Vagina (tissue), 2 donors: ENCODE data around the gene NKAIN2.

Source experiments
- POLR2A ChIP-seq, 2 donors: fragments of 450-650 bp; IDR thresholded peaks; one replicate each; pipeline ENCODE4 v1.6.1; 2017; ENCODE audit warnings: antibody characterized with exemption in 2 of 2, mild to moderate bottlenecking in 2 of 2, moderate library complexity in 2 of 2
- TF ChIP-seq, protein P1 (sequence below), 3 experiments: fragments of 450-650 bp in 2 of 3; fragments of 200-600 bp in 1 of 3; sonication (generic) in 1 of 3; IDR thresholded peaks; one replicate each; pipeline ENCODE4 v1.5.1; 2017 to 2019; ENCODE audit warnings: antibody characterized with exemption in 3 of 3, mild to moderate bottlenecking in 2 of 3, moderate library complexity in 2 of 3

DNA sequence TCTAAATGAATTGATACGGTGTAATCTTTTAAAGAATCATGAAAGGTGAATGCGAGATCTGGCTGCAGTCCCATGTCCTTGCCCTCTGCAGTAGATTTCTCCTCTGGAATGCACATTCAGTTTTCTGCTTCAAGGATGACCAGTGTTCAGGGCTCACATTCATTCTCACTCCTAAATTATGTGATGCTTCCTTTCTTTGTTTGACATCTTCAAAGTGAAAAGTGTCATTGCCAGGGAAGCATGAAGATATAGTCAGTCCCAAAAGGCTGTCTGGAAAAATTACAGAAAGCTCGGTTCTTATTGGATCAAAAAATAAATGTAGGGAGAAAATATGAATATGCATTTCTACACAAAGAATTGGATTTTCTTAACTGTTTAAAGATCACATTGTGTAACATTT is 395.6 kb downstream of the NKAIN2 start:
- TF ChIP-seq POLR2A (IDR thresholded peaks at IDR 0.05) = no peak
- TF ChIP-seq, protein P1, sequence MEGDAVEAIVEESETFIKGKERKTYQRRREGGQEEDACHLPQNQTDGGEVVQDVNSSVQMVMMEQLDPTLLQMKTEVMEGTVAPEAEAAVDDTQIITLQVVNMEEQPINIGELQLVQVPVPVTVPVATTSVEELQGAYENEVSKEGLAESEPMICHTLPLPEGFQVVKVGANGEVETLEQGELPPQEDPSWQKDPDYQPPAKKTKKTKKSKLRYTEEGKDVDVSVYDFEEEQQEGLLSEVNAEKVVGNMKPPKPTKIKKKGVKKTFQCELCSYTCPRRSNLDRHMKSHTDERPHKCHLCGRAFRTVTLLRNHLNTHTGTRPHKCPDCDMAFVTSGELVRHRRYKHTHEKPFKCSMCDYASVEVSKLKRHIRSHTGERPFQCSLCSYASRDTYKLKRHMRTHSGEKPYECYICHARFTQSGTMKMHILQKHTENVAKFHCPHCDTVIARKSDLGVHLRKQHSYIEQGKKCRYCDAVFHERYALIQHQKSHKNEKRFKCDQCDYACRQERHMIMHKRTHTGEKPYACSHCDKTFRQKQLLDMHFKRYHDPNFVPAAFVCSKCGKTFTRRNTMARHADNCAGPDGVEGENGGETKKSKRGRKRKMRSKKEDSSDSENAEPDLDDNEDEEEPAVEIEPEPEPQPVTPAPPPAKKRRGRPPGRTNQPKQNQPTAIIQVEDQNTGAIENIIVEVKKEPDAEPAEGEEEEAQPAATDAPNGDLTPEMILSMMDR (IDR thresholded peaks at IDR 0.05) = no peak
